K562 (cell line): ENCODE measurements around the gene MEOX2. TPM values are rescaled to one million over a fixed set of nuclear protein-coding genes. Genes with fewer than 3 reads are reported as not detected.

Experiments used
- ATAC-seq: fragments of 200-7000 bp; cut with Tn5 transposase; 3 replicates; pipeline ENCODE4 v1.9.1; 2020; ENCODE audit warnings: moderate library complexity
- BruUV-seq: library from RNA; stranded (reverse); fragments of 400-500 nt; replicated peaks from 2 replicates; lab custom pipeline; 2021; lab: Mats Ljungman, UMichigan
- CTCF ChIA-PET: fragments of 300-600 bp; formaldehyde crosslinking; extraction: SDS; loops from one replicate; lab custom pipeline; 2021; ENCODE audit warnings: low intra/inter-chr PET ratio; lab: Yijun Ruan, JAX
- POLR2A ChIA-PET: fragments of 300-600, 350-650 bp; sonication (Branson Sonifier 250); formaldehyde crosslinking; extraction: SDS; loops from one replicate; lab custom pipeline; 2021; ENCODE audit warnings: antibody characterized with exemption, inconsistent platforms; lab: Yijun Ruan, JAX
- DNase-seq, 4 experiments: peaks; one replicate each; pipeline versions ENCODE4 v3.0.0 to v3.0.0-alpha.2; 2011 to 2018; ENCODE audit warnings: low spot score in 3 of 4, mixed read lengths in 3 of 4; ENCODE audit errors: extremely low read depth in 1 of 4
- FAIRE-seq: peaks from 2 replicates; lab custom pipeline; 2011; peaks lifted over from hg19 to GRCh38; lab: Jason Lieb, UNC
- H2AFZ ChIP-seq: 2 replicates; pipeline ENCODE4 v1.6.0; 2011; ENCODE audit warnings: low read depth, low read length, control low read depth, inconsistent platforms
- H3K27ac ChIP-seq: fragments of 200-600 bp; 3 replicates; pipeline ENCODE4 v1.8.0; 2011; ENCODE audit warnings: low read depth, mild to moderate bottlenecking, control low read depth, inconsistent platforms, low read length, moderate library complexity, mixed read lengths; ENCODE audit errors: extremely low read depth
- H3K27me3 ChIP-seq, 2 experiments: fragments of 300-600 bp in 1 of 2; 2 replicates in 1 of 2; 3 replicates in 1 of 2; pipeline versions ENCODE4 v1.6.0 to v1.8.0; 2011; ENCODE audit warnings: inconsistent platforms in 2 of 2, low read length in 2 of 2, mild to moderate bottlenecking in 1 of 2, mixed read lengths in 1 of 2, moderate library complexity in 1 of 2; ENCODE audit not compliant: control insufficient read depth in 2 of 2, insufficient read depth in 2 of 2
- H3K36me3 ChIP-seq: fragments of 300-600 bp; 3 replicates; pipeline ENCODE4 v1.8.0; 2011; ENCODE audit warnings: mild to moderate bottlenecking, low read length, inconsistent platforms; ENCODE audit not compliant: control insufficient read depth, insufficient read depth
- H3K4me1 ChIP-seq, 2 experiments: fragments of 200-600 bp in 1 of 2; replicated peaks in 1 of 2; 2 replicates in 1 of 2; 3 replicates in 1 of 2; pipeline versions ENCODE4 v1.5.1 to v1.8.0; 2011; ENCODE audit warnings: inconsistent platforms in 2 of 2, low read length in 2 of 2, mild to moderate bottlenecking in 1 of 2, mixed read lengths in 1 of 2, moderate library complexity in 1 of 2; ENCODE audit not compliant: control insufficient read depth in 2 of 2, insufficient read depth in 2 of 2
- H3K4me2 ChIP-seq: 2 replicates; pipeline ENCODE4 v1.6.1; 2011; ENCODE audit warnings: low read length, control low read depth, inconsistent platforms, mixed read lengths; ENCODE audit not compliant: insufficient read depth
- H3K4me3 ChIP-seq: fragments of 200-600 bp; sonication (generic), shearing (Covaris generic); 2 replicates; pipeline ENCODE4 v1.5.1; 2016; ENCODE audit warnings: control low read depth, inconsistent platforms
- H3K79me2 ChIP-seq: fragments of 200-600 bp; 3 replicates; pipeline ENCODE4 v1.8.0; 2011; ENCODE audit warnings: low read length, inconsistent platforms; ENCODE audit not compliant: control insufficient read depth, insufficient read depth
- H3K9ac ChIP-seq, 2 experiments: 2 replicates each; pipeline versions ENCODE4 v1.6.0 to v1.6.1; 2011; ENCODE audit warnings: low read depth in 2 of 2, low read length in 2 of 2, control low read depth in 1 of 2, inconsistent platforms in 1 of 2, mild to moderate bottlenecking in 1 of 2, mixed read lengths in 1 of 2; ENCODE audit not compliant: insufficient read depth in 1 of 2
- H3K9me1 ChIP-seq: one replicate; pipeline ENCODE4 v1.6.0; 2011; ENCODE audit warnings: inconsistent platforms, mild to moderate bottlenecking, low read length, moderate library complexity; ENCODE audit not compliant: control insufficient read depth, insufficient read depth
- H3K9me3 ChIP-seq: replicated peaks from 2 replicates; pipeline ENCODE4 v1.5.1; 2011; ENCODE audit warnings: low read depth, low read length, inconsistent platforms; ENCODE audit not compliant: control insufficient read depth, insufficient read depth
- H4K20me1 ChIP-seq: replicated peaks from 2 replicates; pipeline ENCODE4 v1.6.1; 2011; ENCODE audit warnings: low read length, inconsistent platforms, mixed read lengths; ENCODE audit not compliant: control insufficient read depth, insufficient read depth
- EWSR1 ChIP-seq: fragments of 450-650 bp; IDR thresholded peaks from 2 replicates; pipeline ENCODE4 v1.6.1; 2018; ENCODE audit warnings: borderline replicate concordance, mild to moderate bottlenecking, low read depth, moderate library complexity; ENCODE audit not compliant: partially characterized antibody
- GATA2 ChIP-seq: sonication (generic); formaldehyde crosslinking; IDR thresholded peaks from 2 replicates; pipeline ENCODE4 v1.4.0; 2020; ENCODE audit warnings: mild to moderate bottlenecking, missing genetic modification reagents
- PHF21A ChIP-seq: fragments of 450-650 bp; IDR thresholded peaks from 2 replicates; pipeline ENCODE4 v1.6.1; 2017; ENCODE audit warnings: low read depth, borderline replicate concordance
- ZNF12 ChIP-seq: sonication (generic); formaldehyde crosslinking; IDR thresholded peaks from 2 replicates; pipeline ENCODE4 v1.4.0; 2020; ENCODE audit warnings: mild to moderate bottlenecking, missing genetic modification reagents
- ZNF224 ChIP-seq: sonication (generic); formaldehyde crosslinking; IDR thresholded peaks from 2 replicates; pipeline ENCODE4 v1.8.0; 2022; ENCODE audit warnings: mild to moderate bottlenecking, missing genetic modification reagents
- ZNF586 ChIP-seq: fragments of 450-650 bp; formaldehyde crosslinking; conservative IDR thresholded peaks from 2 replicates; pipeline ENCODE4 v1.4.0; 2020; ENCODE audit warnings: mild to moderate bottlenecking, moderate library complexity
- WGBS: fragments of 100-300 bp; shearing (Covaris generic); methylation state at CpG from one replicate; pipeline ENCODE4 v1.1.6; 2016; ENCODE audit warnings: low coverage, mixed read lengths; ENCODE audit not compliant: insufficient coverage; ENCODE audit errors: missing lambda C conversion rate; 5-methylcytosine and 5-hydroxymethylcytosine counted together
- in situ Hi-C: fragments of 300-500 bp; cut with MboI; formaldehyde crosslinking; loops from 4 replicates; pipeline ENCODE4 v1.15.0; 2018; ENCODE audit warnings: inconsistent platforms, mixed read lengths
- intact Hi-C: fragments of 100-400 bp; cut with micrococcal nuclease; formaldehyde crosslinking; loops from 2 replicates; pipeline ENCODE4 v1.14.2; 2022
- polyA plus RNA-seq, 8 experiments: library from polyadenylated mRNA; depleted of rRNA in 4 of 8; stranded (reverse) in 5 of 8; unstranded in 3 of 8; fragments of >200 nt; fragmentation: Nextera tagmentation in 2 of 8; fragmentation: Illumina TruSeq in 1 of 8; extraction: Ambion mirVana in 2 of 8; extraction: Trizol in 1 of 8; gene quantifications; 2 replicates each; pipeline versions ENCODE4 v1.2.1 to v1.2.3, GENCODE V29; 2011 to 2014; ENCODE audit warnings: inconsistent platforms in 1 of 8, missing spikeins in 1 of 8
- total RNA-seq, 7 experiments: library from RNA; depleted of rRNA in 6 of 7; stranded (reverse); fragments of >200 nt in 6 of 7; fragmentation: Illumina TruSeq in 2 of 7; extraction: Trizol in 2 of 7; gene quantifications; 2 replicates each; pipeline versions ENCODE4 v1.2.1 to v1.2.3, GENCODE V29; 2011 to 2021; ENCODE audit warnings: low replicate concordance in 1 of 7

MEOX2 gene
- total and polyA plus RNA-seq, 9 of the 15 experiments (the other 6 are each of a cell fraction or from before 2014, with no cell fraction given), result not detected

- no peak for ATAC-seq
- H3K4me3 ChIP-seq, result no peak overlapping the region
- in situ Hi-C loops, result no loop called here
- no peak for TF ChIP-seq ZNF12
- no peak for TF ChIP-seq ZNF224
- TF ChIP-seq EWSR1, result no peak
- no peak for TF ChIP-seq GATA2 (CRISPR knock-in tag)
- TF ChIP-seq PHF21A, result no peak
- no peak for TF ChIP-seq ZNF586 (CRISPR knock-in tag)
- H3K79me2 ChIP-seq, result no peaks in the 10 kb centered on the region
- H3K27ac ChIP-seq, result no peak overlapping the region
- WGBS, result 7% methylated on average over 3 of the region's 3 CpGs
- BruUV-seq, result no TSS peak
- ChIA-PET POLR2A (interaction anchor here (0.8 kb wide), 1 partner anchor 106 kb away, joined by 3 read pairs; the partner anchor contains the start of gene MEOX2), CTCF (interaction anchor here (0.6 kb wide), 1 partner anchor 14 kb away, joined by 4 read pairs; no protein-coding TSS in a partner anchor)
- no peaks in the 10 kb centered on the region for H3K27me3 ChIP-seq
- H2AFZ ChIP-seq, result no peak overlapping the region
- DNase-seq, result no peak
- H3K9me1 ChIP-seq, result no peaks in the 10 kb centered on the region
- H3K4me1 ChIP-seq, result no peaks in the 10 kb centered on the region
- no peak for FAIRE-seq
- H3K4me2 ChIP-seq, result no peak overlapping the region
- intact Hi-C loops, result no loop called here
- no peak overlapping the region for H3K9ac ChIP-seq
- H4K20me1 ChIP-seq, result no peaks in the 10 kb centered on the region
- no peaks in the 10 kb centered on the region for H3K36me3 ChIP-seq
- no peaks in the 10 kb centered on the region for H3K9me3 ChIP-seq
These were observed 105.7 kb downstream of the MEOX2 start for GRCh38 chr7:15580604-15581351.
